Caco-2 (cell line): ENCODE measurements around the gene NDUFB7. TPM values are rescaled to one million over a fixed set of nuclear protein-coding genes. Genes with fewer than 3 reads are reported as not detected.
"Not testable (repeated sequence)": the region's sequence is repeated elsewhere in the genome, so short reads cannot be mapped to it uniquely, and the experiment has no call there.

ENCODE experiments used
- BruUV-seq: library from RNA; stranded (reverse); fragments of 400-500 nt; replicated peaks from 2 replicates; lab custom pipeline; 2021; lab: Mats Ljungman, UMichigan
- CTCF ChIA-PET: fragments of 300-600 bp; sonication (Branson Sonifier 250); formaldehyde crosslinking; loops from one replicate; lab custom pipeline; 2022; ENCODE audit warnings: antibody characterized with exemption; lab: Charles Lee
- POLR2A ChIA-PET: fragments of 300-600 bp; sonication (Branson Sonifier 250); formaldehyde crosslinking; loops from one replicate; lab custom pipeline; 2022; ENCODE audit warnings: antibody characterized with exemption; lab: Charles Lee
- DNase-seq, 2 experiments: peaks; one replicate each; pipeline versions ENCODE4 v3.0.0 to v3.0.0-alpha.2; 2020 to 2022
- H3K27me3 ChIP-seq: replicated peaks from 2 replicates; pipeline ENCODE4 v1.6.0; 2011; ENCODE audit warnings: low read length; ENCODE audit not compliant: control insufficient read depth, insufficient read depth
- H3K36me3 ChIP-seq: 2 replicates; pipeline ENCODE4 v1.5.1; 2011; ENCODE audit warnings: low read length; ENCODE audit not compliant: control insufficient read depth, insufficient read depth
- H3K4me1 ChIP-seq: fragments of 250-450 bp; sonication (Bioruptor Pico); 2 replicates; pipeline ENCODE4 v1.5.1; 2020; ENCODE audit warnings: mild to moderate bottlenecking
- H3K4me3 ChIP-seq: 2 replicates; pipeline ENCODE4 v1.5.1; 2011; ENCODE audit warnings: low read depth, mild to moderate bottlenecking, control low read depth, low read length
- H3K9me3 ChIP-seq: fragments of 250-450 bp; sonication (Bioruptor Pico); 2 replicates; pipeline ENCODE4 v1.5.1; 2020; ENCODE audit warnings: mild to moderate bottlenecking, moderate library complexity
- H3K27ac Mint-ChIP-seq: one replicate; pipeline ENCODE4 v1.8.0; 2022; ENCODE audit warnings: mixed read lengths; ENCODE audit not compliant: unreplicated experiment
- H3K27me3 Mint-ChIP-seq: one replicate; pipeline ENCODE4 v1.8.0; 2022; ENCODE audit warnings: mixed read lengths; ENCODE audit not compliant: insufficient read depth, unreplicated experiment
- H3K36me3 Mint-ChIP-seq: one replicate; pipeline ENCODE4 v1.8.0; 2022; ENCODE audit warnings: mild to moderate bottlenecking, mixed read lengths; ENCODE audit not compliant: insufficient read depth, unreplicated experiment
- H3K4me1 Mint-ChIP-seq: one replicate; pipeline ENCODE4 v1.8.0; 2022; ENCODE audit warnings: low read depth, mixed read lengths; ENCODE audit not compliant: unreplicated experiment
- H3K4me3 Mint-ChIP-seq: one replicate; pipeline ENCODE4 v1.8.0; 2022; ENCODE audit warnings: mild to moderate bottlenecking, moderate library complexity, mixed read lengths; ENCODE audit not compliant: unreplicated experiment
- H3K9me3 Mint-ChIP-seq: one replicate; pipeline ENCODE4 v1.8.0; 2022; ENCODE audit warnings: mixed read lengths; ENCODE audit not compliant: unreplicated experiment
- intact Hi-C: fragments of 100-400 bp; cut with micrococcal nuclease; formaldehyde crosslinking; loops from one replicate; pipeline ENCODE4 v1.10.0; 2022; ENCODE audit not compliant: unreplicated experiment
- total RNA-seq: library from RNA; stranded (reverse); gene quantifications from 2 replicates; pipeline ENCODE4 v1.2.3, GENCODE V29; 2022
- TF ChIP-seq, protein P1 (sequence below), 2 experiments: fragments of 200-600 bp in 1 of 2; IDR thresholded peaks; 1 replicate in 1 of 2; 2 replicates in 1 of 2; pipeline versions ENCODE4 v1.5.1 to v1.8.0; 2011 to 2022; ENCODE audit warnings: antibody characterized with exemption in 1 of 2, control low read depth in 1 of 2, inconsistent platforms in 1 of 2, low read depth in 1 of 2, low read length in 1 of 2, mild to moderate bottlenecking in 1 of 2, moderate library complexity in 1 of 2; ENCODE audit not compliant: insufficient read depth in 1 of 2, severe bottlenecking in 1 of 2, unreplicated experiment in 1 of 2

NDUFB7 gene
- total RNA-seq, 1 experiment from 2014 or later = 158 TPM

DNA sequence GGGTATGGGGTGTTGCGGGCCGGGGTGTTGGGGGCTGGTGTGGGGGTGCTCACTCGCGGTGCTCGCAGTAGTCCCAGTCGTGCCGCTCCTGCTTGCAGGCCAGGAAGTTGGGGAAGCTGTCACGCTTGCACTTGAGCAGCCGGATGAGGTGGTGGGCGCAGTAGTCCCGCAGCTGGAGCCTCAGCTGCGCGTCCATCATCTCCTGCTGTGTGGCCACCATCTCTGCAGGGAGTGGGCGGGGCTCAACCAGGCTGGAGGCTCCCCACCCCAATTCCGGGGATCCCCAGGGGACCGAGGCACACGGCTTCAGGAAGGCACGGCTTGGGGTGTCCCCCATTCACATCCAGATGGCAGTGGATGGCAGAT is 5.2 kb downstream of the NDUFB7 start:
- peaks cover 68% of the 10 kb centered on the region for H3K36me3 Mint-ChIP-seq
- DNase-seq = no peak
- ChIA-PET POLR2A (interaction anchor here (0.7 kb wide), 1 partner anchor 15 kb away, joined by 4 read pairs; no protein-coding TSS in a partner anchor), CTCF (no interaction called here)
- H3K4me3 ChIP-seq = no peak overlapping the region
- BruUV-seq = no TSS peak
- H3K27ac Mint-ChIP-seq = no peak overlapping the region
- H3K4me1 Mint-ChIP-seq = peaks cover 9% of the 10 kb centered on the region
- TF ChIP-seq, protein P1, sequence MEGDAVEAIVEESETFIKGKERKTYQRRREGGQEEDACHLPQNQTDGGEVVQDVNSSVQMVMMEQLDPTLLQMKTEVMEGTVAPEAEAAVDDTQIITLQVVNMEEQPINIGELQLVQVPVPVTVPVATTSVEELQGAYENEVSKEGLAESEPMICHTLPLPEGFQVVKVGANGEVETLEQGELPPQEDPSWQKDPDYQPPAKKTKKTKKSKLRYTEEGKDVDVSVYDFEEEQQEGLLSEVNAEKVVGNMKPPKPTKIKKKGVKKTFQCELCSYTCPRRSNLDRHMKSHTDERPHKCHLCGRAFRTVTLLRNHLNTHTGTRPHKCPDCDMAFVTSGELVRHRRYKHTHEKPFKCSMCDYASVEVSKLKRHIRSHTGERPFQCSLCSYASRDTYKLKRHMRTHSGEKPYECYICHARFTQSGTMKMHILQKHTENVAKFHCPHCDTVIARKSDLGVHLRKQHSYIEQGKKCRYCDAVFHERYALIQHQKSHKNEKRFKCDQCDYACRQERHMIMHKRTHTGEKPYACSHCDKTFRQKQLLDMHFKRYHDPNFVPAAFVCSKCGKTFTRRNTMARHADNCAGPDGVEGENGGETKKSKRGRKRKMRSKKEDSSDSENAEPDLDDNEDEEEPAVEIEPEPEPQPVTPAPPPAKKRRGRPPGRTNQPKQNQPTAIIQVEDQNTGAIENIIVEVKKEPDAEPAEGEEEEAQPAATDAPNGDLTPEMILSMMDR (IDR thresholded peaks at IDR 0.05; ENCODE audit: insufficient read depth in 1 of 2, low read depth in 1 of 2, low read length in 1 of 2, severe bottlenecking in 1 of 2, unreplicated experiment in 1 of 2) = no peak
- H3K27me3 ChIP-seq = no peaks in the 10 kb centered on the region
- peaks cover 1% of the 10 kb centered on the region; the same call in 1 of the 2 replicates for H3K36me3 ChIP-seq
- H3K9me3 ChIP-seq = no peaks in the 10 kb centered on the region
- intact Hi-C loops = no loop called here
- no peaks in the 10 kb centered on the region for H3K9me3 Mint-ChIP-seq
- H3K27me3 Mint-ChIP-seq = no peaks in the 10 kb centered on the region
- no peak overlapping the region for H3K4me3 Mint-ChIP-seq
- no peaks in the 10 kb centered on the region for H3K4me1 ChIP-seq

DNA sequence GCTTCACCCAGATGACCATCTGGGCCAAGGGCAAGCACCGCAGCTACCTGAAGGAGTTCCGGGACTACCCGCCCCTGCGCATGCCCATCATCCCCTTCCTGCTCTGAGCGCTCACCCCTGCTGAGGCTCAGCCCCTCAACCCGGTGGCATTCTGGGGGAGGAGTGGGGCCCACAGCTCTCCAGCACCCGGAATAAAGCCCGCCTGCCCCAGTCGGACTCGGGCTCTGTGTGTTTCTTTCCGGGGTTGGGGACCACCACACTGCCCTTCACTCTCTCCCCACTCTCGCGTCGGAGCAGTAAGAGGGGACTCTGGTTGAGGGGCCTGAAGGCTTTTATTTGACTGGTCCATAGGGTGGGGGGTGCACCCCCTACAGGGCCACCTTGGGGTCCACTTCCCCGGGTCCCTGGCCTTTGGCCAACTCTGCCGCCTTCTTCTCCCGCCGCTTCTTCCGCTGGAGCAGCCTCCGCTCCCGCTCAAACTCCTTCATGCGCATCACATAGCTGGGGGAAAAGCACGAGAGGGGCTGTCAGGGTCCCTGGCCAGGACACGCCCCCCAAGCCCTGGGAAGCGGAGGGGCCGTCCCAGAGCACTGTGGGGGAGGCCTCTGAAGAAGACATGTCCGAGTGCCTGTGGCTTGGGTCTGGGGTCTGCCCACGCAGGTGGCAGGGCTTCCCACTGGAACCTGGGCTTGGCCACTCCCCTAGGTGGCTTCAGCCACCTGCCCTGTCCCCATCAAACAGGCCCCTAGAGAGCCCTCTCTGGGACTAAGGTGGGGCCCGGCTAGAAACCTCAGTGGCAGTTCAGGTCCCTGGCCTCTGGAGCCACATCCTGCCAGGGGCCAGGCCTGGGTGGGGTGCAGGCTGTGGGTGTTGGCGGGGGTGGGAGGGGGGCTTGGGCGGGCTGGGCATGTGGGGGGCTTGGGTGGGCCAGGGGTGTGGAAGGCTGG is 5.8 kb downstream of the NDUFB7 start:
- ChIA-PET CTCF (no interaction called here), POLR2A (interaction anchor here (0.7 kb wide), 1 partner anchor 15 kb away, joined by 4 read pairs; no protein-coding TSS in a partner anchor)
- H3K4me1 ChIP-seq = no peaks in the 10 kb centered on the region
- no peak for DNase-seq
- no peak overlapping the region for H3K27ac Mint-ChIP-seq
- H3K4me3 Mint-ChIP-seq = no peak overlapping the region
- intact Hi-C loops = no loop called here
- no peaks in the 10 kb centered on the region for H3K9me3 Mint-ChIP-seq
- peaks cover 1% of the 10 kb centered on the region; the same call in 1 of the 2 replicates for H3K36me3 ChIP-seq
- no peaks in the 10 kb centered on the region for H3K27me3 Mint-ChIP-seq
- H3K27me3 ChIP-seq = no peaks in the 10 kb centered on the region
- TF ChIP-seq, protein P1 (IDR thresholded peaks at IDR 0.05; ENCODE audit: insufficient read depth in 1 of 2, low read depth in 1 of 2, low read length in 1 of 2, severe bottlenecking in 1 of 2, unreplicated experiment in 1 of 2) = no peak
- H3K36me3 Mint-ChIP-seq = peaks cover 64% of the 10 kb centered on the region
- no TSS peak for BruUV-seq
- H3K4me1 Mint-ChIP-seq = peaks cover 9% of the 10 kb centered on the region
- H3K4me3 ChIP-seq = no peak overlapping the region
- no peaks in the 10 kb centered on the region for H3K9me3 ChIP-seq

GRCh38 chr19:14565298-14565679 is 6.6 kb downstream of the NDUFB7 start:
- Mint-ChIP-seq H3K4me3 (no peak overlapping the region), H3K36me3 (peaks cover 64% of the 10 kb centered on the region), H3K27ac (no peak overlapping the region), H3K27me3 (no peaks in the 10 kb centered on the region), H3K9me3 (no peaks in the 10 kb centered on the region), H3K4me1 (peaks cover 9% of the 10 kb centered on the region)
- Histone ChIP-seq H3K4me3 (no peak overlapping the region), H3K27me3 (no peaks in the 10 kb centered on the region), H3K4me1 (no peaks in the 10 kb centered on the region), H3K9me3 (no peaks in the 10 kb centered on the region), H3K36me3 (peaks cover 1% of the 10 kb centered on the region; the same call in 1 of the 2 replicates)
- TF ChIP-seq, protein P1 (IDR thresholded peaks at IDR 0.05; ENCODE audit: insufficient read depth in 1 of 2, low read depth in 1 of 2, low read length in 1 of 2, severe bottlenecking in 1 of 2, unreplicated experiment in 1 of 2) = no peak
- CTCF ChIA-PET = no interaction called here
- DNase-seq = no peak
- POLR2A ChIA-PET = interaction anchor here (0.6 kb wide), 1 partner anchor 93 kb away, joined by 5 read pairs; no protein-coding TSS in a partner anchor
- intact Hi-C loops = no loop called here
- BruUV-seq = TSS peak; percentile 94

GRCh38 chr19:14564652-14565297 is 7.1 kb downstream of the NDUFB7 start:
- H3K4me3 ChIP-seq, DNase-seq, CTCF ChIA-PET, H3K9me3 ChIP-seq, H3K4me1 ChIP-seq, BruUV-seq, H3K9me3 Mint-ChIP-seq, H3K27ac Mint-ChIP-seq, H3K4me3 Mint-ChIP-seq, H3K36me3 ChIP-seq, H3K27me3 Mint-ChIP-seq, H3K4me1 Mint-ChIP-seq, intact Hi-C loops, H3K27me3 ChIP-seq: not testable (repeated sequence)
- POLR2A ChIA-PET = interaction anchor here (0.6 kb wide), 1 partner anchor 92 kb away, joined by 5 read pairs; no protein-coding TSS in a partner anchor
- H3K36me3 Mint-ChIP-seq = peaks cover 62% of the 10 kb centered on the region
